T-helper 2 cell treated with Interferon-gamma antibody and Interleukin-4, amounts not matched to agents 5 μg/mL and 100 μg/mL, for 36 hours (primary cell): ENCODE results near the gene TNS3.

Source experiments
- DNase-seq: peaks from one replicate; pipeline ENCODE4 v3.0.0; 2021; ENCODE audit warnings: low spot score
- H3K27ac Mint-ChIP-seq: one replicate; pipeline ENCODE4 v1.8.0; 2021; ENCODE audit warnings: mild to moderate bottlenecking, mixed read lengths
- H3K27me3 Mint-ChIP-seq: one replicate; pipeline ENCODE4 v1.8.0; 2021; ENCODE audit warnings: low read depth, mixed read lengths
- H3K36me3 Mint-ChIP-seq: one replicate; pipeline ENCODE4 v1.8.0; 2021; ENCODE audit warnings: low read depth, mixed read lengths
- H3K4me1 Mint-ChIP-seq: one replicate; pipeline ENCODE4 v1.8.0; 2021; ENCODE audit warnings: low read depth, mixed read lengths
- H3K4me3 Mint-ChIP-seq: one replicate; pipeline ENCODE4 v1.8.0; 2022; ENCODE audit warnings: mild to moderate bottlenecking, moderate library complexity, mixed read lengths
- H3K9me3 Mint-ChIP-seq: one replicate; pipeline ENCODE4 v1.8.0; 2021; ENCODE audit warnings: mixed read lengths

The TNS3 gene

GRCh38 chr7:47435889-47436312, 146.0 kb downstream of the TNS3 start:
- no peak for DNase-seq
- no peak overlapping the region for H3K4me3 Mint-ChIP-seq
- H3K27ac Mint-ChIP-seq, result no peak overlapping the region
- no peaks in the 10 kb centered on the region for H3K27me3 Mint-ChIP-seq
- H3K36me3 Mint-ChIP-seq, result no peaks in the 10 kb centered on the region
- no peaks in the 10 kb centered on the region for H3K9me3 Mint-ChIP-seq
- H3K4me1 Mint-ChIP-seq, result no peaks in the 10 kb centered on the region

- DNase-seq, result no peak
- Mint-ChIP-seq H3K4me1 (no peaks in the 10 kb centered on the region), H3K27ac (no peak overlapping the region), H3K4me3 (no peak overlapping the region), H3K27me3 (no peaks in the 10 kb centered on the region), H3K9me3 (no peaks in the 10 kb centered on the region), H3K36me3 (no peaks in the 10 kb centered on the region)
These were observed 148.4 kb downstream of the TNS3 start for GRCh38 chr7:47433564-47433895.

- Mint-ChIP-seq H3K9me3 (no peaks in the 10 kb centered on the region), H3K36me3 (no peaks in the 10 kb centered on the region), H3K4me3 (no peak overlapping the region), H3K4me1 (no peaks in the 10 kb centered on the region), H3K27me3 (no peaks in the 10 kb centered on the region), H3K27ac (no peak overlapping the region)
- DNase-seq, result no peak
These were observed 149.0 kb downstream of the TNS3 start for GRCh38 chr7:47432671-47433563.

- no peaks in the 10 kb centered on the region for H3K27me3 Mint-ChIP-seq
- H3K9me3 Mint-ChIP-seq, result no peaks in the 10 kb centered on the region
- H3K36me3 Mint-ChIP-seq, result no peaks in the 10 kb centered on the region
- H3K4me3 Mint-ChIP-seq, result no peak overlapping the region
- DNase-seq, result no peak
- no peak overlapping the region for H3K27ac Mint-ChIP-seq
- no peaks in the 10 kb centered on the region for H3K4me1 Mint-ChIP-seq
These were observed 151.5 kb downstream of the TNS3 start for GRCh38 chr7:47430422-47430821.

GRCh38 chr7:47428768-47429472, 153.0 kb downstream of the TNS3 start:
- H3K9me3 Mint-ChIP-seq, result no peaks in the 10 kb centered on the region
- no peaks in the 10 kb centered on the region for H3K36me3 Mint-ChIP-seq
- no peaks in the 10 kb centered on the region for H3K4me1 Mint-ChIP-seq
- no peak for DNase-seq
- H3K4me3 Mint-ChIP-seq, result no peak overlapping the region
- H3K27me3 Mint-ChIP-seq, result no peaks in the 10 kb centered on the region
- no peak overlapping the region for H3K27ac Mint-ChIP-seq

- DNase-seq, result no peak
- no peaks in the 10 kb centered on the region for H3K4me1 Mint-ChIP-seq
- H3K27ac Mint-ChIP-seq, result no peak overlapping the region
- H3K27me3 Mint-ChIP-seq, result no peaks in the 10 kb centered on the region
- H3K9me3 Mint-ChIP-seq, result no peaks in the 10 kb centered on the region
- H3K4me3 Mint-ChIP-seq, result no peak overlapping the region
- H3K36me3 Mint-ChIP-seq, result no peaks in the 10 kb centered on the region
These were observed 153.7 kb downstream of the TNS3 start for GRCh38 chr7:47428052-47428767.

GRCh38 chr7:47427051-47427643, 154.8 kb downstream of the TNS3 start:
- no peak overlapping the region for H3K4me3 Mint-ChIP-seq

GRCh38 chr7:47424523-47424922, 157.4 kb downstream of the TNS3 start:
- H3K27me3 Mint-ChIP-seq, result no peaks in the 10 kb centered on the region
- H3K27ac Mint-ChIP-seq, result no peak overlapping the region
- no peak for DNase-seq
- H3K4me3 Mint-ChIP-seq, result no peak overlapping the region
- H3K4me1 Mint-ChIP-seq, result no peaks in the 10 kb centered on the region
- no peaks in the 10 kb centered on the region for H3K36me3 Mint-ChIP-seq
- peaks cover 5% of the 10 kb centered on the region for H3K9me3 Mint-ChIP-seq

More at GRCh38 chr7:47427051-47427643, 154.8 kb downstream of the TNS3 start:
- H3K4me1 Mint-ChIP-seq, result no peaks in the 10 kb centered on the region
- no peaks in the 10 kb centered on the region for H3K9me3 Mint-ChIP-seq
- H3K36me3 Mint-ChIP-seq, result no peaks in the 10 kb centered on the region
- no peak overlapping the region for H3K27ac Mint-ChIP-seq
- H3K27me3 Mint-ChIP-seq, result no peaks in the 10 kb centered on the region
- no peak for DNase-seq

GRCh38 chr7:47423196-47423595, 158.7 kb downstream of the TNS3 start:
- Mint-ChIP-seq H3K9me3 (peaks cover 5% of the 10 kb centered on the region), H3K4me3 (no peak overlapping the region), H3K27ac (no peak overlapping the region), H3K4me1 (no peaks in the 10 kb centered on the region), H3K27me3 (no peaks in the 10 kb centered on the region), H3K36me3 (no peaks in the 10 kb centered on the region)
- no peak for DNase-seq

GRCh38 chr7:47422611-47423010, 159.3 kb downstream of the TNS3 start:
- no peaks in the 10 kb centered on the region for H3K27me3 Mint-ChIP-seq
- DNase-seq, result no peak
- no peak overlapping the region for H3K27ac Mint-ChIP-seq
- no peak overlapping the region for H3K4me3 Mint-ChIP-seq
- no peaks in the 10 kb centered on the region for H3K4me1 Mint-ChIP-seq
- H3K36me3 Mint-ChIP-seq, result no peaks in the 10 kb centered on the region
- H3K9me3 Mint-ChIP-seq, result peaks cover 5% of the 10 kb centered on the region

GRCh38 chr7:47421456-47421855, 160.5 kb downstream of the TNS3 start:
- H3K4me1 Mint-ChIP-seq, result no peaks in the 10 kb centered on the region

GRCh38 chr7:47420122-47420780, 161.7 kb downstream of the TNS3 start:
- Mint-ChIP-seq H3K4me1 (no peaks in the 10 kb centered on the region), H3K27ac (no peak overlapping the region), H3K36me3 (no peaks in the 10 kb centered on the region), H3K9me3 (peaks cover 5% of the 10 kb centered on the region), H3K27me3 (no peaks in the 10 kb centered on the region), H3K4me3 (no peak overlapping the region)
- no peak for DNase-seq

More at GRCh38 chr7:47421456-47421855, 160.5 kb downstream of the TNS3 start:
- H3K36me3 Mint-ChIP-seq, result no peaks in the 10 kb centered on the region
- H3K9me3 Mint-ChIP-seq, result peaks cover 5% of the 10 kb centered on the region
- H3K27ac Mint-ChIP-seq, result no peak overlapping the region
- H3K27me3 Mint-ChIP-seq, result no peaks in the 10 kb centered on the region
- no peak overlapping the region for H3K4me3 Mint-ChIP-seq
- no peak for DNase-seq

GRCh38 chr7:47419471-47419870, 162.4 kb downstream of the TNS3 start:
- peaks cover 5% of the 10 kb centered on the region for H3K9me3 Mint-ChIP-seq
- no peaks in the 10 kb centered on the region for H3K36me3 Mint-ChIP-seq
- no peak for DNase-seq
- H3K4me1 Mint-ChIP-seq, result no peaks in the 10 kb centered on the region
- H3K27ac Mint-ChIP-seq, result no peak overlapping the region
- H3K27me3 Mint-ChIP-seq, result no peaks in the 10 kb centered on the region
- H3K4me3 Mint-ChIP-seq, result no peak overlapping the region
